CD4-positive, alpha-beta T cell treated with Interleukin-6 at 100 ng/mL for 8 hours (primary cell): ENCODE results near the gene PRPF6.
"Not testable (repeated sequence)": the region's sequence is repeated elsewhere in the genome, so short reads cannot be mapped to it uniquely, and the experiment has no call there.

ENCODE experiments used
- DNase-seq: peaks from one replicate; pipeline ENCODE4 v3.0.0-alpha.2; 2020; ENCODE audit warnings: mixed read lengths, low spot score

Gene PRPF6

GRCh38 chr20:64012385-64013154 lies 31.6 kb downstream of the PRPF6 start:
- not testable (repeated sequence) for DNase-seq

- no peak for DNase-seq
These were observed 34.7 kb downstream of the PRPF6 start for GRCh38 chr20:64015635-64016034.

GRCh38 chr20:64021124-64021975 lies 40.4 kb downstream of the PRPF6 start:
- no peak for DNase-seq

- DNase-seq, result no peak
These were observed 41.9 kb downstream of the PRPF6 start for GRCh38 chr20:64022671-64023360.

- DNase-seq, result no peak
These were observed 42.6 kb downstream of the PRPF6 start for GRCh38 chr20:64023361-64024140.

GRCh38 chr20:64024141-64024990 lies 43.4 kb downstream of the PRPF6 start:
- no peak for DNase-seq

- DNase-seq, result no peak
These were observed 44.3 kb downstream of the PRPF6 start for GRCh38 chr20:64025101-64025825.

- no peak for DNase-seq
These were observed 45.0 kb downstream of the PRPF6 start for GRCh38 chr20:64025826-64026412.

- no peak for DNase-seq
These were observed 47.2 kb downstream of the PRPF6 start for GRCh38 chr20:64027981-64028685.

GRCh38 chr20:64029293-64030117 lies 48.6 kb downstream of the PRPF6 start:
- no peak for DNase-seq

- no peak for DNase-seq
These were observed 49.6 kb downstream of the PRPF6 start for GRCh38 chr20:64030371-64031134.

- no peak for DNase-seq
These were observed 50.9 kb downstream of the PRPF6 start for GRCh38 chr20:64031822-64032314.

- no peak for DNase-seq
These were observed 52.0 kb downstream of the PRPF6 start for GRCh38 chr20:64032706-64033624.

GRCh38 chr20:64033981-64034493 lies 53.1 kb downstream of the PRPF6 start:
- DNase-seq, result no peak

- no peak for DNase-seq
These were observed 54.4 kb downstream of the PRPF6 start for GRCh38 chr20:64035066-64035932.
